HEK293T (cell line): ENCODE measurements around the gene RNF7.

Experiments
- BHLHE40 ChIP-seq: fragments of 450-650 bp; IDR thresholded peaks from 2 replicates; pipeline ENCODE4 v1.6.1; 2016; ENCODE audit warnings: mild to moderate bottlenecking, moderate library complexity, borderline replicate concordance
- FOXM1 ChIP-seq: fragments of 450-650 bp; IDR thresholded peaks from 2 replicates; pipeline ENCODE4 v1.6.1; 2017; ENCODE audit warnings: mild to moderate bottlenecking, borderline replicate concordance

GRCh38 chr3:141722648-141723047 is 15.4 kb upstream of the RNF7 start:
- no peak for TF ChIP-seq BHLHE40
- TF ChIP-seq FOXM1: no peak
